Natural killer cell (primary cell): Measurements from ENCODE around the gene DUSP2. TPM values are rescaled to one million over a fixed set of nuclear protein-coding genes. Genes with fewer than 3 reads are reported as not detected.

Source experiments
- ATAC-seq, 3 donors: fragments of 150-1000 bp in 2 of 3; fragments of 200-7000 bp in 1 of 3; cut with Tn5 transposase; 1 replicate in 1 of 3; 2 replicates in 2 of 3; pipeline ENCODE4 v1.10.0; 2021; ENCODE audit warnings: mild to moderate bottlenecking in 2 of 3, moderate library complexity in 2 of 3
- DNase-seq, 2 donors: peaks; one replicate each; pipeline versions ENCODE4 v3.0.0 to v3.0.0-alpha.2; 2013 to 2021; ENCODE audit warnings: mixed read lengths in 1 of 2
- H3K27ac ChIP-seq: one replicate; pipeline ENCODE4 v1.5.1; 2013; ENCODE audit warnings: mild to moderate bottlenecking, low read length
- H3K27me3 ChIP-seq: one replicate; pipeline ENCODE4 v1.6.1; 2013; ENCODE audit warnings: low read length; ENCODE audit not compliant: control insufficient read depth, insufficient read depth
- H3K36me3 ChIP-seq: one replicate; pipeline ENCODE4 v1.6.1; 2013; ENCODE audit warnings: low read length; ENCODE audit not compliant: control insufficient read depth, insufficient read depth
- H3K4me1 ChIP-seq: one replicate; pipeline ENCODE4 v1.6.1; 2013; ENCODE audit warnings: low read length; ENCODE audit not compliant: control insufficient read depth, insufficient read depth
- H3K4me3 ChIP-seq: one replicate; pipeline ENCODE4 v1.5.1; 2013; ENCODE audit warnings: low read length
- H3K9me3 ChIP-seq: one replicate; pipeline ENCODE4 v1.6.1; 2013; ENCODE audit warnings: low read length; ENCODE audit not compliant: control insufficient read depth, insufficient read depth
- H3K27ac Mint-ChIP-seq, 2 donors: one replicate each; pipeline ENCODE4 v1.8.0; 2022; ENCODE audit warnings: mild to moderate bottlenecking in 2 of 2, mixed read lengths in 2 of 2, moderate library complexity in 1 of 2
- H3K27me3 Mint-ChIP-seq, 2 donors: one replicate each; pipeline ENCODE4 v1.8.0; 2022; ENCODE audit warnings: low read depth in 2 of 2, mixed read lengths in 2 of 2
- H3K36me3 Mint-ChIP-seq: one replicate; pipeline ENCODE4 v1.8.0; 2022; ENCODE audit warnings: mixed read lengths
- H3K4me1 Mint-ChIP-seq, 2 donors: one replicate each; pipeline ENCODE4 v1.8.0; 2022; ENCODE audit warnings: mixed read lengths in 2 of 2
- H3K4me3 Mint-ChIP-seq: one replicate; pipeline ENCODE4 v1.8.0; 2022; ENCODE audit warnings: mild to moderate bottlenecking, moderate library complexity, mixed read lengths
- H3K9me3 Mint-ChIP-seq, 2 donors: one replicate each; pipeline ENCODE4 v1.8.0; 2022; ENCODE audit warnings: mixed read lengths in 2 of 2
- WGBS: methylation state at CpG from one replicate; pipeline ENCODE4 v1.1.7; 2013; ENCODE audit warnings: missing lambda C conversion rate; ENCODE audit not compliant: insufficient coverage; 5-methylcytosine and 5-hydroxymethylcytosine counted together
- intact Hi-C: fragments of 100-400 bp; cut with micrococcal nuclease; formaldehyde crosslinking; loops from one replicate; pipeline ENCODE4 v1.14.2; 2022
- total RNA-seq, 4 donors: library from RNA; stranded (reverse); fragments of 120-200 nt in 1 of 4; gene quantifications; one replicate each; pipeline versions ENCODE4 v1.2.3 to v1.2.4, GENCODE V29; 2013 to 2022
- TF ChIP-seq, protein P1 (sequence below): fragments of 200-600 bp; IDR thresholded peaks from one replicate; pipeline ENCODE4 v1.8.0; 2022; ENCODE audit warnings: antibody characterized with exemption

DUSP2 gene
- total RNA-seq, 3 donors from 2014 or later (not counting 1 experiment from before 2014, with no cell fraction given): 300 to 564 (median 432) TPM

DNA sequence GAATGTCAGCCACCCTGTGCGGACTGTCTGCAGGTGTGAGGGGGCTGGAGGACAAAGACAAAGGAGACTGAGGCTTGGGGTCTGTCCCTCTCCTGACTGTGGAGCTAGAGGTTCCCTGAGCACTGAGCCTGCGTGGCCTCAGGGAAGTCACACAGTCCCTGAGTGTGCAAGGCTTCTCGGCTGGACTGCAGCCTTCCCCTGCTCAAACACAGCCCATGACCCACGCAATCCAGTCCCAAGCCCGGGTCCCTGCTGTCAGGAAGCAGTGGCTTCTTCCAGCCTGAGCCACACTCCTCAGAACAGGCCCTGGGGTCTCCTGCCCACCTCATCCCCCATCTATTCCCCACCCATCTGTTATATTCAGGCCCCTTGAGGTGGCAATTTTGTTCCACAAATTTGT lies 9.6 kb downstream of the DUSP2 start:
- H3K36me3 Mint-ChIP-seq: no peaks in the 10 kb centered on the region

DNA sequence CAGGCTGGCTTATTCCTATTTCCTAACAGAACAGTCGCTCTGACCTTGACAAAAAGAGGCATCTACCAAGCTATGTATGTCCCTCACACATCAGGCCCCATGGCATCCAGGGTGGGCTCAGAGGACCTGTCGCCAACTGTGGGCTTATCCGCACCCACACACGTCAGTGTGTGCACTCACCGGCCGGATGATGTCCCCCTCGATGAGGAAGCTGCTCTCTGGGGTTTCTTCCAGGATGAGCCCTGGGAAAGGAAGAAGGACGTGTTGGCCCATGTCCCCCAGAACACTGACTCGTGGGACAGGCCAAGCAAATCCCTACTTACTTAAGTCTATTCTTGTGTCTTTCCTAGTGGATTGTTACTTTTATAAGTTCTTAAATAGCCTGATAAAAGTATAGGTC lies 10.1 kb downstream of the DUSP2 start:
- Histone ChIP-seq H3K4me3 (no peak overlapping the region), H3K9me3 (no peaks in the 10 kb centered on the region), H3K36me3 (no peaks in the 10 kb centered on the region), H3K27me3 (no peaks in the 10 kb centered on the region), H3K4me1 (peaks cover 34% of the 10 kb centered on the region), H3K27ac (no peak overlapping the region)
- Mint-ChIP-seq H3K4me1 (peaks cover 0 to 41% of the 10 kb centered on the region in 2 donors), H3K27me3 (no peaks in the 10 kb centered on the region), H3K36me3 (no peaks in the 10 kb centered on the region), H3K9me3 (no peaks in the 10 kb centered on the region), H3K4me3 (peak overlapping the region; percentile 31), H3K27ac (peak overlapping the region; percentile 47 to 79)
- TF ChIP-seq, protein P1, sequence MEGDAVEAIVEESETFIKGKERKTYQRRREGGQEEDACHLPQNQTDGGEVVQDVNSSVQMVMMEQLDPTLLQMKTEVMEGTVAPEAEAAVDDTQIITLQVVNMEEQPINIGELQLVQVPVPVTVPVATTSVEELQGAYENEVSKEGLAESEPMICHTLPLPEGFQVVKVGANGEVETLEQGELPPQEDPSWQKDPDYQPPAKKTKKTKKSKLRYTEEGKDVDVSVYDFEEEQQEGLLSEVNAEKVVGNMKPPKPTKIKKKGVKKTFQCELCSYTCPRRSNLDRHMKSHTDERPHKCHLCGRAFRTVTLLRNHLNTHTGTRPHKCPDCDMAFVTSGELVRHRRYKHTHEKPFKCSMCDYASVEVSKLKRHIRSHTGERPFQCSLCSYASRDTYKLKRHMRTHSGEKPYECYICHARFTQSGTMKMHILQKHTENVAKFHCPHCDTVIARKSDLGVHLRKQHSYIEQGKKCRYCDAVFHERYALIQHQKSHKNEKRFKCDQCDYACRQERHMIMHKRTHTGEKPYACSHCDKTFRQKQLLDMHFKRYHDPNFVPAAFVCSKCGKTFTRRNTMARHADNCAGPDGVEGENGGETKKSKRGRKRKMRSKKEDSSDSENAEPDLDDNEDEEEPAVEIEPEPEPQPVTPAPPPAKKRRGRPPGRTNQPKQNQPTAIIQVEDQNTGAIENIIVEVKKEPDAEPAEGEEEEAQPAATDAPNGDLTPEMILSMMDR: no peak
- ATAC-seq: no peak
- DNase-seq: no peak
- 95% methylated on average over 7 of the region's 9 CpGs for WGBS
- intact Hi-C loops: no loop called here

More for the DNA sequence above, 9.6 kb downstream of the DUSP2 start:
- peak overlapping the region; percentile 31 for H3K4me3 Mint-ChIP-seq
- Histone ChIP-seq H3K36me3 (no peaks in the 10 kb centered on the region), H3K27me3 (no peaks in the 10 kb centered on the region), H3K4me3 (no peak overlapping the region), H3K27ac (no peak overlapping the region), H3K4me1 (peaks cover 30% of the 10 kb centered on the region), H3K9me3 (no peaks in the 10 kb centered on the region)
- peaks cover 0 to 36% of the 10 kb centered on the region in 2 donors for H3K4me1 Mint-ChIP-seq
- 93% methylated on average over 5 of the region's 5 CpGs for WGBS
- peak overlapping the region; percentile 36 to 79 for H3K27ac Mint-ChIP-seq
- ATAC-seq: no peak
- H3K9me3 Mint-ChIP-seq: no peaks in the 10 kb centered on the region
- DNase-seq: no peak
- TF ChIP-seq, protein P1: no peak
- no peaks in the 10 kb centered on the region for H3K27me3 Mint-ChIP-seq
- intact Hi-C loops: no loop called here

DNA sequence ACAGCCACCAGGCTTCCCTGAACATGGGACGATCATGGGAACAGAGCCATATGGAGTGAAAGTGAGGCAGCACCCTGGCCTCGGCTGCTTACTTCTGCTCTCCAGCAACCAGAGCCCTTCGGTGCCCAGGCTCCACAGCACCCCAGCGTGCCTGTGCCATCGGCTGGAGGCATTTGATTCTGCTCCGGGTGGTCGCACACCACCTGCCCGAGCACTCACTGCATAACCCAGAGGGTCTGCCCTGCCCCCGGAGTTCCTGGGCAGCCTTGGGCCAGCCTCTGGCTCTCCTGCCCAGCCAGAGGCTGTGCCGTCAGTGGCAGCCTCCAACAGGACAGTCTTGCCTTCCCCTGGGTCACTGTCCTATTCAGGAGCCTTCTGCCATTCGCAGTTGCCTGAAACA lies 10.8 kb downstream of the DUSP2 start:
- Histone ChIP-seq H3K9me3 (no peaks in the 10 kb centered on the region), H3K27me3 (no peaks in the 10 kb centered on the region), H3K27ac (no peak overlapping the region), H3K4me3 (no peak overlapping the region), H3K36me3 (peaks cover 5% of the 10 kb centered on the region), H3K4me1 (peaks cover 42% of the 10 kb centered on the region)
- Mint-ChIP-seq H3K9me3 (no peaks in the 10 kb centered on the region), H3K27ac (peak overlapping the region; percentile 47 to 79), H3K4me3 (no peak overlapping the region), H3K4me1 (peaks cover 0 to 47% of the 10 kb centered on the region in 2 donors), H3K36me3 (no peaks in the 10 kb centered on the region), H3K27me3 (no peaks in the 10 kb centered on the region)
- DNase-seq (no peak), ATAC-seq (no peak)
- WGBS: 91% methylated on average over 11 of the region's 11 CpGs
- intact Hi-C loops: no loop called here
- TF ChIP-seq, protein P1: no peak
